PC-9 (cell line): ENCODE data around the gene LRP10. TPM values are rescaled to one million over a fixed set of nuclear protein-coding genes. Genes with fewer than 3 reads are reported as not detected.

Source experiments
- BruUV-seq: library from RNA; stranded (reverse); fragments of 400-500 nt; replicated peaks from 2 replicates; lab custom pipeline; 2021; lab: Mats Ljungman, UMichigan
- CTCF ChIA-PET: fragments of 300-600 bp; sonication (Branson Sonifier 250); formaldehyde crosslinking; loops from one replicate; lab custom pipeline; 2022; ENCODE audit warnings: antibody characterized with exemption; lab: Charles Lee
- POLR2A ChIA-PET: fragments of 300-600 bp; sonication (Branson Sonifier 250); formaldehyde crosslinking; loops from one replicate; lab custom pipeline; 2022; ENCODE audit warnings: antibody characterized with exemption; ENCODE audit not compliant: unreplicated experiment; lab: Charles Lee
- DNase-seq, 2 experiments: peaks; one replicate each; pipeline versions ENCODE4 v3.0.0 to v3.0.0-alpha.2; 2015 to 2022; ENCODE audit warnings: mixed read lengths in 1 of 2
- H2AFZ ChIP-seq: fragments of 200-600 bp; sonication (generic); 2 replicates; pipeline ENCODE4 v1.8.1; 2017; ENCODE audit warnings: antibody characterized with exemption
- H3F3A ChIP-seq: fragments of 200-600 bp; sonication (generic); 2 replicates; pipeline ENCODE4 v1.8.1; 2017; ENCODE audit warnings: antibody characterized with exemption, mild to moderate bottlenecking, low read depth; ENCODE audit not compliant: insufficient read depth
- H3K27ac ChIP-seq: fragments of 200-600 bp; sonication (generic); 2 replicates; pipeline ENCODE4 v1.6.1; 2016; ENCODE audit warnings: mixed run types
- H3K27me3 ChIP-seq: fragments of 200-600 bp; sonication (generic); 2 replicates; pipeline ENCODE4 v1.6.1; 2016; ENCODE audit warnings: low read depth, mixed run types; ENCODE audit not compliant: insufficient read depth
- H3K36me3 ChIP-seq: fragments of 200-600 bp; sonication (generic); 2 replicates; pipeline ENCODE4 v1.6.1; 2016; ENCODE audit warnings: low read depth, mixed run types
- H3K4me1 ChIP-seq: fragments of 200-600 bp; sonication (generic); replicated peaks from 2 replicates; pipeline ENCODE4 v1.6.1; 2016; ENCODE audit warnings: mixed run types; ENCODE audit not compliant: insufficient read depth
- H3K4me2 ChIP-seq: fragments of 200-600 bp; sonication (generic); 2 replicates; pipeline ENCODE4 v1.6.1; 2017; ENCODE audit warnings: mixed run types
- H3K4me3 ChIP-seq: fragments of 200-600 bp; sonication (generic); 2 replicates; pipeline ENCODE4 v1.6.1; 2016; ENCODE audit warnings: mixed run types
- H3K79me2 ChIP-seq: fragments of 200-600 bp; sonication (generic); 2 replicates; pipeline ENCODE4 v1.6.1; 2017; ENCODE audit warnings: low read depth, mixed run types
- H3K9me2 ChIP-seq: fragments of 200-600 bp; sonication (generic); 2 replicates; pipeline ENCODE4 v1.8.1; 2017; ENCODE audit warnings: mild to moderate bottlenecking; ENCODE audit not compliant: insufficient read depth
- H3K9me3 ChIP-seq: fragments of 200-600 bp; sonication (generic); 2 replicates; pipeline ENCODE4 v1.8.1; 2016; ENCODE audit warnings: low read depth; ENCODE audit not compliant: insufficient read depth
- H4K20me1 ChIP-seq: fragments of 200-600 bp; sonication (generic); 2 replicates; pipeline ENCODE4 v1.8.1; 2017; ENCODE audit not compliant: insufficient read depth
- CTCF ChIP-seq: fragments of 200-600 bp; sonication (generic); conservative IDR thresholded peaks from 2 replicates; pipeline ENCODE4 v1.6.1; 2017; ENCODE audit warnings: mixed run types, antibody characterized with exemption, mild to moderate bottlenecking, moderate library complexity
- EZH2 ChIP-seq: fragments of 200-600 bp; sonication (generic); IDR thresholded peaks from 2 replicates; pipeline ENCODE4 v1.8.0; 2017; ENCODE audit warnings: antibody characterized with exemption, low read depth
- intact Hi-C: fragments of 100-400 bp; cut with micrococcal nuclease; formaldehyde crosslinking; loops from one replicate; pipeline ENCODE4 v1.10.0; 2022; ENCODE audit not compliant: unreplicated experiment
- total RNA-seq: library from RNA; stranded (reverse); gene quantifications from 2 replicates; pipeline ENCODE4 v1.2.3, GENCODE V29; 2021

LRP10 gene
- total RNA-seq, 1 experiment from 2014 or later = 61.6 TPM

DNA sequence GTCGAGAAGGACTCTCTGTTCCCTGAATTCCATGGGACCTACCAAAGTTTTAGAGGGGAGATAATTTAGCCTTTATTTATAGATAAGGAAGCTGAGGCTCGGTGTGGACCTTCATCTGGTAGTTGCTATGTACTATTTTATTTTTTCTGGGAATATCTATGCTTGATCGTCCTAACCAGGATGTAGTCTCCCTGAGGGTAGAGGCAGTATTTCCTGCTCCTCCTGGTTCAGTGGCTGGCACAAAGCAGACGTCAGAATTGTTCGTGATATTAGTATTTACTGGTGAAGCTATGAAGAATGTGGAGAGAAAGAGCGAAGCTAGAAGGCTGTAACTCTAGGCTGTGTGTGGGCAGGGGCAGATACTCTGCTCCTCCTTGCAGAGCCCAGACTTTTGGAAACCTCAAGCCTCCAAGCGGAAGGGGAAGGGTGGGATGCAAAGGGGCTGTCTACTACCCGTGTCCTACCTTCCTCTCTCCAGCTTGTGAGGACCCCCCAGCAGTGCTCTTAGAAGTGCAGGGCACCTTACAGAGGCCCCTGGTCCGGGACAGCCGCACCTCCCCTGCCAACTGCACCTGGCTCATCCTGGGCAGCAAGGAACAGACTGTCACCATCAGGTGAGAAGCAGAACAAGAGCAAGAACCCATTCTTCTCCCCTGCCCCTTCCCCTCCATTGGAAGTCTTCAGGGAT lies 1.4 kb downstream of the LRP10 start:
- peak overlapping the region; percentile 95 for H3K27ac ChIP-seq
- POLR2A ChIA-PET = interaction anchor here (0.6 kb wide), 1 partner anchor 16 kb away, joined by 10 read pairs; no protein-coding TSS in a partner anchor

GRCh38 chr14:22875003-22875747 lies 3.6 kb downstream of the LRP10 start:
- CTCF ChIA-PET = no interaction called here
- POLR2A ChIA-PET = no interaction called here
- H3K4me1 ChIP-seq = peaks cover 9% of the 10 kb centered on the region
- TF ChIP-seq CTCF = no peak
- no peak for TF ChIP-seq EZH2
- H3K36me3 ChIP-seq = no peaks in the 10 kb centered on the region
- H2AFZ ChIP-seq = no peak overlapping the region
- DNase-seq = no peak
- H3F3A ChIP-seq = peaks cover 19% of the 10 kb centered on the region
- intact Hi-C loops = no loop called here
- H3K4me2 ChIP-seq = no peak overlapping the region
- H3K27ac ChIP-seq = no peak overlapping the region
- no peak overlapping the region for H3K4me3 ChIP-seq
- H3K9me3 ChIP-seq = no peaks in the 10 kb centered on the region
- no peaks in the 10 kb centered on the region; the same call in 1 of the 2 replicates for H4K20me1 ChIP-seq
- H3K9me2 ChIP-seq = no peaks in the 10 kb centered on the region
- BruUV-seq = no TSS peak
- H3K79me2 ChIP-seq = peaks cover 17% of the 10 kb centered on the region
- no peaks in the 10 kb centered on the region for H3K27me3 ChIP-seq

More for the DNA sequence above, 1.4 kb downstream of the LRP10 start:
- H3K4me2 ChIP-seq = peak overlapping the region; percentile 84
- peak overlapping the region; percentile 83 for H3K4me3 ChIP-seq
- peaks cover 17% of the 10 kb centered on the region for H3K4me1 ChIP-seq
- H3K79me2 ChIP-seq = peaks cover 17% of the 10 kb centered on the region
- peaks cover 26% of the 10 kb centered on the region for H3F3A ChIP-seq
- no peaks in the 10 kb centered on the region for H3K27me3 ChIP-seq
- no peaks in the 10 kb centered on the region for H3K9me3 ChIP-seq
- intact Hi-C loops = loop anchor here (1.0 to 5.0 kb wide), 3 partner anchors 14 to 44 kb away; partner anchors contain the start of gene RBM23
- TF ChIP-seq CTCF (peak; percentile 43; the same call in 1 of the 2 replicates), EZH2 (no peak)
- CTCF ChIA-PET = interaction anchor here (0.7 to 1.2 kb wide), 3 partner anchors 20 to 57 kb away, joined by 3 read pairs; no protein-coding TSS in a partner anchor
- H4K20me1 ChIP-seq = no peaks in the 10 kb centered on the region; the same call in 1 of the 2 replicates
- no peaks in the 10 kb centered on the region for H3K9me2 ChIP-seq
- no peak for DNase-seq
- no peaks in the 10 kb centered on the region for H3K36me3 ChIP-seq
- H2AFZ ChIP-seq = 0 out of 2 replicates have a peak overlapping the region, but pooled peaks have one; percentile 83
- BruUV-seq = TSS peak; percentile 30

DNA sequence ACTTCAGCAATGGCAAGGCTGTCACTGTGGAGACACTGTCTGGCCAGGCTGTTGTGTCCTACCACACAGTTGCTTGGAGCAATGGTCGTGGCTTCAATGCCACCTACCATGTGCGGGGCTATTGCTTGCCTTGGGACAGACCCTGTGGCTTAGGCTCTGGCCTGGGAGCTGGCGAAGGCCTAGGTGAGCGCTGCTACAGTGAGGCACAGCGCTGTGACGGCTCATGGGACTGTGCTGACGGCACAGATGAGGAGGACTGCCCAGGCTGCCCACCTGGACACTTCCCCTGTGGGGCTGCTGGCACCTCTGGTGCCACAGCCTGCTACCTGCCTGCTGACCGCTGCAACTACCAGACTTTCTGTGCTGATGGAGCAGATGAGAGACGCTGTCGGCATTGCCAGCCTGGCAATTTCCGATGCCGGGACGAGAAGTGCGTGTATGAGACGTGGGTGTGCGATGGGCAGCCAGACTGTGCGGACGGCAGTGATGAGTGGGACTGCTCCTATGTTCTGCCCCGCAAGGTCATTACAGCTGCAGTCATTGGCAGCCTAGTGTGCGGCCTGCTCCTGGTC lies 4.3 kb downstream of the LRP10 start:
- Histone ChIP-seq H3K36me3 (no peaks in the 10 kb centered on the region), H2AFZ (no peak overlapping the region), H3K9me3 (no peaks in the 10 kb centered on the region), H3K27me3 (no peaks in the 10 kb centered on the region), H3K4me1 (peaks cover 2% of the 10 kb centered on the region), H3K79me2 (peaks cover 17% of the 10 kb centered on the region), H3F3A (peaks cover 12% of the 10 kb centered on the region), H3K9me2 (no peaks in the 10 kb centered on the region), H3K4me3 (no peak overlapping the region), H4K20me1 (no peaks in the 10 kb centered on the region; the same call in 1 of the 2 replicates), H3K27ac (no peak overlapping the region), H3K4me2 (no peak overlapping the region)
- BruUV-seq = no TSS peak
- ChIA-PET POLR2A (no interaction called here), CTCF (no interaction called here)
- intact Hi-C loops = no loop called here
- no peak for TF ChIP-seq CTCF
- no peak for TF ChIP-seq EZH2
- no peak for DNase-seq
